Endothelial cell of umbilical vein (primary cell): ENCODE results near the gene DGKG. TPM values are rescaled to one million over a fixed set of nuclear protein-coding genes. Genes with fewer than 3 reads are reported as not detected.

Experiments used
- BruUV-seq: library from RNA; stranded (reverse); fragments of 400-500 nt; replicated peaks from 2 replicates; lab custom pipeline; 2021; lab: Mats Ljungman, UMichigan
- CTCF ChIA-PET: fragments of 300-600, 350-600 bp; sonication (Branson Sonifier 250); formaldehyde crosslinking; loops from one replicate; lab custom pipeline; 2021; ENCODE audit warnings: antibody characterized with exemption, inconsistent platforms; lab: Charles Lee
- POLR2A ChIA-PET: fragments of 300-600, 350-600 bp; sonication (Branson Sonifier 250); formaldehyde crosslinking; loops from one replicate; lab custom pipeline; 2021; ENCODE audit warnings: antibody characterized with exemption, inconsistent platforms; lab: Charles Lee
- DNase-seq: peaks from one replicate; pipeline ENCODE4 v3.0.0-alpha.2; 2011; ENCODE audit warnings: low read depth, low spot score
- FAIRE-seq: peaks from 2 replicates; lab custom pipeline; 2011; peaks lifted over from hg19 to GRCh38; lab: Jason Lieb, UNC
- H2AFZ ChIP-seq: 2 replicates; pipeline ENCODE4 v1.6.0; 2012; ENCODE audit warnings: low read depth, low read length, control low read depth, inconsistent platforms
- H3K27ac ChIP-seq: 2 replicates; pipeline ENCODE4 v1.5.1; 2011; ENCODE audit warnings: low read depth, mild to moderate bottlenecking, control low read depth, low read length, moderate library complexity; ENCODE audit not compliant: insufficient read depth
- H3K27me3 ChIP-seq, 2 experiments: 2 replicates each; pipeline versions ENCODE4 v1.6.0 to v1.6.1; 2011; ENCODE audit warnings: low read length in 2 of 2, mixed read lengths in 1 of 2; ENCODE audit not compliant: control insufficient read depth in 2 of 2, insufficient read depth in 2 of 2
- H3K36me3 ChIP-seq, 2 experiments: 2 replicates in 1 of 2; 3 replicates in 1 of 2; pipeline ENCODE4 v1.5.1; 2011; ENCODE audit warnings: low read length in 2 of 2, mild to moderate bottlenecking in 1 of 2, moderate library complexity in 1 of 2; ENCODE audit not compliant: control insufficient read depth in 2 of 2, insufficient read depth in 2 of 2; ENCODE audit errors: extremely low read depth in 1 of 2
- H3K4me1 ChIP-seq: 3 replicates; pipeline ENCODE4 v1.5.1; 2011; ENCODE audit warnings: mild to moderate bottlenecking, low read length; ENCODE audit not compliant: control insufficient read depth, insufficient read depth; ENCODE audit errors: extremely low read depth
- H3K4me2 ChIP-seq: 2 replicates; pipeline ENCODE4 v1.6.1; 2011; ENCODE audit warnings: low read length, control low read depth, mixed read lengths; ENCODE audit not compliant: insufficient read depth
- H3K4me3 ChIP-seq, 3 experiments: fragments of 200-600 bp in 1 of 3; sonication (generic), shearing (Covaris generic) in 1 of 3; replicated peaks in 1 of 3; 2 replicates each; pipeline ENCODE4 v1.5.1; 2011 to 2016; ENCODE audit warnings: control low read depth in 3 of 3, low read length in 3 of 3, mild to moderate bottlenecking in 2 of 3, inconsistent platforms in 1 of 3, low read depth in 1 of 3, moderate library complexity in 1 of 3; ENCODE audit not compliant: insufficient read depth in 1 of 3
- H3K79me2 ChIP-seq: 2 replicates; pipeline ENCODE4 v1.6.0; 2012; ENCODE audit warnings: low read length, inconsistent platforms; ENCODE audit not compliant: control insufficient read depth, insufficient read depth
- H3K9ac ChIP-seq: replicated peaks from 2 replicates; pipeline ENCODE3; 2011; ENCODE audit warnings: low read length, control low read depth; ENCODE audit not compliant: insufficient read depth; ENCODE audit errors: extremely low read depth
- H3K9me1 ChIP-seq: replicated peaks from 3 replicates; pipeline ENCODE4 v1.6.0; 2011; ENCODE audit warnings: mild to moderate bottlenecking, low read length; ENCODE audit not compliant: control insufficient read depth, insufficient read depth; ENCODE audit errors: extremely low read depth
- H3K9me3 ChIP-seq: replicated peaks from 2 replicates; pipeline ENCODE4 v1.5.1; 2012; ENCODE audit warnings: low read length, inconsistent platforms; ENCODE audit not compliant: control insufficient read depth, insufficient read depth
- H4K20me1 ChIP-seq: replicated peaks from 2 replicates; pipeline ENCODE3; 2011; ENCODE audit warnings: mild to moderate bottlenecking, low read length; ENCODE audit not compliant: control insufficient read depth, insufficient read depth; ENCODE audit errors: extremely low read depth
- CTCF ChIP-seq, 2 donors: IDR thresholded peaks; 1 replicate in 1 of 2; 2 replicates in 1 of 2; pipeline ENCODE4 v1.5.1; 2011; ENCODE audit warnings: low read length in 2 of 2, mild to moderate bottlenecking in 2 of 2, moderate library complexity in 2 of 2, control low read depth in 1 of 2, inconsistent platforms in 1 of 2, low read depth in 1 of 2; ENCODE audit not compliant: insufficient read depth in 1 of 2; ENCODE audit errors: extremely low read depth in 1 of 2
- EZH2 ChIP-seq: IDR thresholded peaks from 2 replicates; pipeline ENCODE4 v1.6.1; 2012; ENCODE audit warnings: borderline replicate concordance, low read depth, mild to moderate bottlenecking, moderate library complexity, low read length, inconsistent platforms; ENCODE audit not compliant: severe bottlenecking
- FOS ChIP-seq: IDR thresholded peaks from 2 replicates; pipeline ENCODE4 v1.6.1; 2011; ENCODE audit warnings: mild to moderate bottlenecking, low read length, moderate library complexity, borderline replicate concordance; ENCODE audit not compliant: insufficient read depth
- GATA2 ChIP-seq: IDR thresholded peaks from 2 replicates; pipeline ENCODE4 v1.7.0; 2011; ENCODE audit warnings: low read depth, mild to moderate bottlenecking, moderate library complexity, mixed read lengths, low read length; ENCODE audit not compliant: insufficient read length, insufficient read depth
- JUN ChIP-seq: IDR thresholded peaks from 2 replicates; pipeline ENCODE4 v1.6.1; 2011; ENCODE audit warnings: borderline replicate concordance, low read depth; ENCODE audit not compliant: insufficient read length, insufficient read depth
- MAX ChIP-seq: IDR thresholded peaks from 2 replicates; pipeline ENCODE4 v1.6.1; 2011; ENCODE audit not compliant: insufficient read depth, insufficient read length
- MYC ChIP-seq: IDR thresholded peaks from one replicate; pipeline ENCODE4 v1.6.1; 2011; ENCODE audit warnings: mild to moderate bottlenecking, low read depth, low read length
- POLR2A ChIP-seq: IDR thresholded peaks from 2 replicates; pipeline ENCODE4 v1.6.1; 2012; ENCODE audit warnings: low read depth, mild to moderate bottlenecking, control low read depth, low read length
- POLR2AphosphoS5 ChIP-seq: IDR thresholded peaks from 2 replicates; pipeline ENCODE4 v1.6.1; 2012; ENCODE audit warnings: low read depth, mild to moderate bottlenecking, control low read depth, low read length, moderate library complexity; ENCODE audit not compliant: insufficient read depth
- dilution Hi-C: fragments of 300-500 bp; cut with MboI; formaldehyde crosslinking; loops from one replicate; pipeline ENCODE4 v1.15.0; 2019; ENCODE audit warnings: low sequenced_read_pairs; ENCODE audit not compliant: extremely low pct_ligation_motif_present
- intact Hi-C: fragments of 100-400 bp; cut with micrococcal nuclease; formaldehyde crosslinking; loops from one replicate; pipeline ENCODE4 v1.10.0; 2022
- polyA plus RNA-seq, 4 experiments: library from polyadenylated mRNA; depleted of rRNA in 3 of 4; stranded (reverse) in 3 of 4; unstranded in 1 of 4; fragments of >200 nt; gene quantifications; 2 replicates each; pipeline versions ENCODE4 v1.2.1 to v1.2.3, GENCODE V29; 2011 to 2012; ENCODE audit warnings: missing spikeins in 1 of 4
- total RNA-seq: library from RNA; stranded (reverse); gene quantifications from 2 replicates; pipeline ENCODE4 v1.2.3, GENCODE V29; 2021

DGKG gene
- total and polyA plus RNA-seq, 2 donors (not counting 3 experiments of a cell fraction or from before 2014, with no cell fraction given) = not detected

GRCh38 chr3:186320862-186321568 lies 41.0 kb downstream of the DGKG start:
- DNase-seq (no peak), FAIRE-seq (no peak)
- H3K27ac ChIP-seq = no peak overlapping the region
- no TSS peak for BruUV-seq
- H3K4me3 ChIP-seq = no peak overlapping the region
- no peak overlapping the region for H3K4me2 ChIP-seq
- H2AFZ ChIP-seq = no peak overlapping the region
- no peaks in the 10 kb centered on the region for H4K20me1 ChIP-seq
- ChIA-PET POLR2A (no interaction called here), CTCF (no interaction called here)
- no peaks in the 10 kb centered on the region for H3K9me1 ChIP-seq
- H3K79me2 ChIP-seq = no peaks in the 10 kb centered on the region
- H3K36me3 ChIP-seq = no peaks in the 10 kb centered on the region
- no peak overlapping the region for H3K9ac ChIP-seq
- no peaks in the 10 kb centered on the region for H3K9me3 ChIP-seq
- intact Hi-C loops = no loop called here
- no peaks in the 10 kb centered on the region for H3K27me3 ChIP-seq
- dilution Hi-C loops = no loop called here
- no peaks in the 10 kb centered on the region for H3K4me1 ChIP-seq
- TF ChIP-seq JUN (no peak), FOS (no peak), CTCF (IDR thresholded peaks at IDR 0.05; ENCODE audit: extremely low read depth in 1 of 2, insufficient read depth in 1 of 2, low read depth in 1 of 2, low read length in 2 of 2) (no peak), POLR2A (no peak), POLR2AphosphoS5 (no peak), MAX (no peak), EZH2 (no peak), MYC (no peak), GATA2 (no peak)
